TTC549 (cell line): ENCODE results near the gene SAMD14.

ENCODE experiments used
- FAIRE-seq: peaks from 2 replicates; lab custom pipeline; 2012; peaks lifted over from hg19 to GRCh38; lab: Jason Lieb, UNC

Gene SAMD14

GRCh38 chr17:50132104-50132794, 2.3 kb upstream of the SAMD14 start:
- no peak for FAIRE-seq

GRCh38 chr17:50130559-50131305, 772 bp upstream of the SAMD14 start:
- no peak for FAIRE-seq

- no peak for FAIRE-seq
Measured at GRCh38 chr17:50129353-50129727, 620 bp downstream of the SAMD14 start.

GRCh38 chr17:50128441-50129352, 1.3 kb downstream of the SAMD14 start:
- FAIRE-seq: no peak

- no peak for FAIRE-seq
Measured at GRCh38 chr17:50127697-50128361, 2.1 kb downstream of the SAMD14 start.

- no peak for FAIRE-seq
Measured at GRCh38 chr17:50125420-50125997, 4.5 kb downstream of the SAMD14 start.

- no peak for FAIRE-seq
Measured at GRCh38 chr17:50123649-50124349, 6.2 kb downstream of the SAMD14 start.

DNA sequence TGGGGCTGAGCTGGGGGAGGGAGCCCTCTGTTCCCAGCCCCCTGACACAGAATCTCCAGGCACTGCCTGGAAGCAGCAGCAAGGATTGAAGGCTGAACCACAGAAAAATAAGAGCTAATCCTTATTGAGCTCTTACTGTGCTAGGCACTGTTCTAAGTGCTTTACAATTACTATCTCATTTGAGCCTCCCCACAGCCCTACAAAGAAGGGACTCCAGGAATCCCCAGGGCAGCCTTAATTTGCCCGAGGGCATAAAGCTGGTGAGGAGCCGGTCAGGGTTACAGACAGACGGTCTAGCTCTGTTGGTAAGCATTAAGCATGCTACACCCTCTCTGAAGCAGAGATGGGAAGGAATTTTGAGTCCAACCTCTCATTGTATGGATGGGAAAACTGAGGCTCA, 7.0 kb downstream of the SAMD14 start:
- no peak for FAIRE-seq

- FAIRE-seq: no peak
Measured at GRCh38 chr17:50120475-50121253, 9.3 kb downstream of the SAMD14 start.

- FAIRE-seq: no peak
Measured at GRCh38 chr17:50118828-50119218, 11.1 kb downstream of the SAMD14 start.

- FAIRE-seq: no peak
Measured at GRCh38 chr17:50118076-50118827, 11.7 kb downstream of the SAMD14 start.

- FAIRE-seq: no peak
Measured at GRCh38 chr17:50117202-50118051, 12.5 kb downstream of the SAMD14 start.

- no peak for FAIRE-seq
Measured at GRCh38 chr17:50115756-50116155, 14.2 kb downstream of the SAMD14 start.

DNA sequence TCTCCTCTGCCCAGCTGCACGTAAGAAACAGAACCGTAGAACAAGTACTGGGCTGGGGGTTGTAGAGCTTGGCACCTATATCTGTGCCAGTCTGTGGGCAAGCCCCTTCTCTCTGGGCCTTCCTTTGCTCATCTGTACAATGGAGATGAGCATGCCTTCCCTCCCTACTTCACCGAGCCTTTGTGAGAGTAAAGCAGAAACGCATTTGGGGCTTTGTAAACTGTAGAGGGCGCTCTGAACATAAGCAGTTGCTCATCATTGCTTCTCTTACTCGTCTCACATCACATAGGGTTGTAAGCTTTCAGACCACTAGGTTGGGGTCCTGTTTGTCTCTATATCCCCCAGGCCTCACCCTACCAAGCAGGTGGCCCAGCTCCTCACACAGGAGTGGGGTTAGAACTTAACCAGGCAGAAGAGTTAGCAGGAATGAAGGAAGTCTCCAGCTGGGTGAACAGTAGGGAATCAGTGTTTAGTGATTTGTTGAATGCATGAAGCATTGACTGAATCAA, 15.1 kb downstream of the SAMD14 start:
- FAIRE-seq: no peak

DNA sequence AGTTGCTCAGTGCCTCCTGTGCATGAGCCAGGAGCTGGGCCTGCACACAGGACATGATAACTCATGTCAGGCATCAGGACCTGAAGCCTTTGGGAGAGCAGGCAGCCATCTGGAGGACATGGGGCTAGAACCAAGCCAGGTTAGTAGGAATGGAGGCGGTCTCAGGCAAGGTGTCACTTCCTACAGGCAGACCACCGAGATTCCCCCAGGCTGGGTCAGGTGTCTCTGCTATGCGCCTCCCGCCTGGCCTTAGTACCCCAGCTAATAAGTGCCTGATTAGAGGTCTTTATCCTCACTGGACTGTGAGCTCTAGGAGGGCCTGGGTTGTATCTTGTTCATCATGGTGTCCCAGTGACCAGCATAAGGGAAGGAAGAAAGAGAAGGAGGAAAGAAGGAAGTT, 15.6 kb downstream of the SAMD14 start:
- FAIRE-seq: no peak

DNA sequence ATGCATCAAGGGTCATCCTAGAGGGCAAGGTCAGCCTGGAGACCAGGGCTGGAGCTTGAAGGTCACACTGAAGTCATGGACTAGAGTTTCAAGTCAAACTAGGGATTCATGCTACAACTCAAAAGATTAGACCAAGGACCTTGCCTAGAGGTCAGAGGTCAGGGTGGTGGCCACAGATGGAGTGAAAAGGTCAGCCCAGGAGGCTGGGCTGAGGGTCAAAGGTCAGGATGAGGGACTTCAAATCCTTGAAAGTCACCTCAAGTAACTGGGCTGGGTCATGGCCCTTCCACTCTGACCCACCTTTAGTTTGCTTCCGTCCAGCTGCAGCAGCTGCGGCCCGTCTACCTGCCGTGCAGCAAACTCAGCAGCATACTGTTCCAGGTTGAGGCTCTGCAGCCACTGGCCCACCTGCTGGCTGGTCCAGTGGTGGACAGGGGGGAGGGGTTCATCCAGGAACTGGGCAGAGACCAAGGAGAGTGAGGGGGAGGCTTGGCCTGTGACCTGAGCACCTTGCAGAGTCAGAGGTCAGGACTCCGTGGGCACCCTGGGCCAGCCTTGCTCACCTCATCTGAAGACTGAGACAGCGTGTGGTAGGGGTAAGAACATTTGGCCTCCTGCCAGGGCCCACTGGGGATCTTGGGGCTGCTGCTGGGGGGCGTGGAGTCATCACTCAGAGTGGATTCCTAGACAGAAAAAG, 16.2 kb downstream of the SAMD14 start:
- FAIRE-seq: no peak

DNA sequence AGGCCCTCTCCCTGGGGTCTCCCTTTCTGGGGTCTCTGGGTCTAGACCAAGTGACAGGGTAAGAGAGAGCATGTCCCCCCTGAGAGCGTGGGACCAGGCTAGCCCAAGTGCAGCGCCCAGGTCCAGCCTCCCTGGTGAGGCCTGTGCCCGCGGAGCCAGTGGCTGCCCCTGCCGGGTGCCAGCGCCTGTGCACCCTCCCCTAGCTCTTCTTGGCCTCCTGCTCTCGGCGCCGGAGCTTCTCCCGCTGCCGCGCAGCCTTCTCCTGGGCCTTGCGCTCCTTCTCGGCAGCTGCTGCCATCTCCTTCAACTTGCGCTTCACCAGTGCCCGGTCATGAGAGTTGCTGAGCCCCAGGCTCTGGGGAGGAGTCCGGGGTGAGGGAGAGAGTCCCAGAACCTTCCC, 17.3 kb downstream of the SAMD14 start:
- FAIRE-seq: no peak
